Psoas muscle (tissue), 8 donors: Measurements from ENCODE around the gene ABCA2. TPM values are rescaled to one million over a fixed set of nuclear protein-coding genes. Genes with fewer than 3 reads are reported as not detected.
"Not testable (repeated sequence)": the region's sequence is repeated elsewhere in the genome, so short reads cannot be mapped to it uniquely, and the experiment has no call there.

Experiments
- ATAC-seq, 4 donors: fragments of 200-7000 bp; cut with Tn5 transposase; one replicate each; pipeline ENCODE4 v1.9.1; 2020; ENCODE audit warnings: moderate library complexity in 3 of 4, mild to moderate bottlenecking in 2 of 4
- DNase-seq, 2 donors: peaks; one replicate each; pipeline ENCODE4 v3.0.0-alpha.2; 2020
- H3K27ac ChIP-seq: fragments of 200-600 bp; one replicate; pipeline ENCODE4 v1.8.0; 2022
- H3K27me3 ChIP-seq, 3 donors: fragments of 200-600 bp in 1 of 3; one replicate each; pipeline versions ENCODE4 v1.6.1 to v1.8.0; 2013 to 2022; ENCODE audit warnings: low read length in 2 of 3, mild to moderate bottlenecking in 2 of 3, moderate library complexity in 1 of 3; ENCODE audit not compliant: insufficient read depth in 3 of 3
- H3K36me3 ChIP-seq, 2 donors: fragments of 200-600 bp in 1 of 2; one replicate each; pipeline versions ENCODE4 v1.6.1 to v1.8.0; 2013 to 2022; ENCODE audit warnings: low read depth in 1 of 2, mild to moderate bottlenecking in 1 of 2, moderate library complexity in 1 of 2; ENCODE audit not compliant: insufficient read depth in 1 of 2
- H3K4me1 ChIP-seq: fragments of 200-600 bp; one replicate; pipeline ENCODE4 v1.8.0; 2022
- H3K4me3 ChIP-seq: fragments of 200-600 bp; one replicate; pipeline ENCODE4 v1.8.0; 2022; ENCODE audit warnings: mild to moderate bottlenecking
- H3K9me3 ChIP-seq: fragments of 200-600 bp; one replicate; pipeline ENCODE4 v1.8.0; 2022
- WGBS, 3 donors: extraction: QIAGEN DNeasy Blood & Tissue Kit; methylation state at CpG; one replicate each; pipeline versions ENCODE4 v1.1.6 to v1.1.7; 2013; 5-methylcytosine and 5-hydroxymethylcytosine counted together
- intact Hi-C, 2 donors: fragments of 100-400 bp; cut with DNase I; formaldehyde crosslinking; loops; one replicate each; pipeline versions ENCODE4 v1.11.0 to v1.14.2; 2022
- polyA plus RNA-seq, 3 donors: library from polyadenylated mRNA; stranded (reverse); fragments of 200-250 nt; gene quantifications; one replicate each; pipeline ENCODE4 v1.2.3, GENCODE V29; 2013
- total RNA-seq, 4 donors: library from RNA; stranded (reverse); fragmentation: NEBNext Ultra II Directional in 2 of 4; extraction: Animal tissue kit (Norgen Biotek cat#: 25700) in 2 of 4; gene quantifications; one replicate each; pipeline versions ENCODE4 v1.2.1 to v1.2.4, GENCODE V29; 2021 to 2023
- TF ChIP-seq, protein P1 (sequence below): fragments of 200-600 bp; IDR thresholded peaks from one replicate; pipeline ENCODE4 v1.8.0; 2022; ENCODE audit warnings: antibody characterized with exemption
- donor health status: healthy with polysubstance abuse.
- donor health status: DM: no; HTN: no; CAD: no; lungs with moderate emphysema.
- donor health status: Bipolar disorder and iron deficiency.
- donor health status: healthy.
- donor health status: DM: yes; HTN: yes; CAD: no.
- donor health status: DM: no; HTN: no; CAD: no.
- donor health status: DM: no; HTN: no; CAD: no.
- donor health status: DM: yes; HTN: yes; CAD: no.

ABCA2 gene
- total and polyA plus RNA-seq, 7 donors = 6.9 to 23.5 (median 12.2) TPM

- H3K4me3 ChIP-seq, intact Hi-C loops, H3K9me3 ChIP-seq, H3K27ac ChIP-seq, H3K27me3 ChIP-seq, H3K36me3 ChIP-seq, DNase-seq, ATAC-seq, H3K4me1 ChIP-seq: not testable (repeated sequence)
- 36 to 42% (median 38%) methylated on average over 17 of the region's 17 CpGs for WGBS, 3 donors
- TF ChIP-seq, protein P1, sequence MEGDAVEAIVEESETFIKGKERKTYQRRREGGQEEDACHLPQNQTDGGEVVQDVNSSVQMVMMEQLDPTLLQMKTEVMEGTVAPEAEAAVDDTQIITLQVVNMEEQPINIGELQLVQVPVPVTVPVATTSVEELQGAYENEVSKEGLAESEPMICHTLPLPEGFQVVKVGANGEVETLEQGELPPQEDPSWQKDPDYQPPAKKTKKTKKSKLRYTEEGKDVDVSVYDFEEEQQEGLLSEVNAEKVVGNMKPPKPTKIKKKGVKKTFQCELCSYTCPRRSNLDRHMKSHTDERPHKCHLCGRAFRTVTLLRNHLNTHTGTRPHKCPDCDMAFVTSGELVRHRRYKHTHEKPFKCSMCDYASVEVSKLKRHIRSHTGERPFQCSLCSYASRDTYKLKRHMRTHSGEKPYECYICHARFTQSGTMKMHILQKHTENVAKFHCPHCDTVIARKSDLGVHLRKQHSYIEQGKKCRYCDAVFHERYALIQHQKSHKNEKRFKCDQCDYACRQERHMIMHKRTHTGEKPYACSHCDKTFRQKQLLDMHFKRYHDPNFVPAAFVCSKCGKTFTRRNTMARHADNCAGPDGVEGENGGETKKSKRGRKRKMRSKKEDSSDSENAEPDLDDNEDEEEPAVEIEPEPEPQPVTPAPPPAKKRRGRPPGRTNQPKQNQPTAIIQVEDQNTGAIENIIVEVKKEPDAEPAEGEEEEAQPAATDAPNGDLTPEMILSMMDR = peak; percentile 42
Observed at GRCh38 chr9:137004285-137004684, 23.8 kb downstream of the ABCA2 start.

- DNase-seq (no peak), ATAC-seq (no peak)
- H3K27me3 ChIP-seq = no peaks in the 10 kb centered on the region
- H3K4me3 ChIP-seq = no peak overlapping the region
- no peaks in the 10 kb centered on the region for H3K4me1 ChIP-seq
- TF ChIP-seq, protein P1 = no peak
- WGBS, 3 donors = 80 to 86% (median 84%) methylated on average over 10 of the region's 10 CpGs
- no peaks in the 10 kb centered on the region for H3K36me3 ChIP-seq
- intact Hi-C loops = no loop called here
- no peak overlapping the region for H3K27ac ChIP-seq
- no peaks in the 10 kb centered on the region for H3K9me3 ChIP-seq
Observed at GRCh38 chr9:137002646-137003041, 25.4 kb downstream of the ABCA2 start.

DNA sequence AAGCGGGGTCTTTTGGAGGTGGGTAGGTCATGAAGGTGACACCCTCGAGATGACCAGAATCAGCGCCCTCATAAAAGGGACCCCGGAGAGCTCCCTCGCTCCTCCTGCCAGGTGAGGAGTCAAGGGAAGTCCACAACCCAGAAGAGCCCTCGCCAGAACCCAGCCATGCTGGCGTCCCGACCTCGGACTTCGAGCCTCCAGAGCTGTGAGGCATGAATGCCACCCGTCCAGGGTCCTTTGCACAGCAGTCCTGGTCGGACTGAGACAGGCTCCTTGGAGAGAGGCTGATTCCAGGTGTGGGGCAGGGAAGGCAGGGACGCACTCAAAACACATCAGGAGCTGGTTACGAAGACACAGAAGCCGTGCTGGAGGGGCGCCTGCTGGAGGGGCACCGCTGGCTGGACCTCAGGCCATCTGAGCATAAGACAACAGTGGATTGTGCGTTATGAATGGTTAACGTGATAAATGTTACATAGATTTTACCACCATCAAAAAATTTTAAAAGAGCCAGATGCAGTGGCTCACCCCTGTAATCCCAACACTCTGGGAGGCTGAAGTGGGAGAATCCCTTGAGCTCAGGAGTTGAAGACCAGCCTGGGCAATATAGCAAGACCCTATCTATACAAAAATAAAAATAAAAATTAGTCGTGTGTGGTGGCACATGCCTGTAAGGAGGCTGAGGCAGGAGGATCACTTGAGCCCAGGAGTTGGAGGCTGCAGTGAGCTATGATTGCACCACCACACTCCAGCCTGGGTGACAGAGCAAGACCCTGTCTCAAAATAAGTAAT, 26.0 kb downstream of the ABCA2 start:
- no peak for ATAC-seq
- Histone ChIP-seq H3K36me3 (no peaks in the 10 kb centered on the region), H3K27me3 (no peaks in the 10 kb centered on the region), H3K9me3 (no peaks in the 10 kb centered on the region), H3K4me1 (no peaks in the 10 kb centered on the region), H3K4me3 (no peak overlapping the region), H3K27ac (no peak overlapping the region)
- WGBS, 3 donors = 76 to 81% (median 79%) methylated on average over 19 to 20 of the region's 20 CpGs
- DNase-seq = no peak
- intact Hi-C loops = no loop called here
- TF ChIP-seq, protein P1 = no peak

- ATAC-seq = no peak
- TF ChIP-seq, protein P1 = no peak
- 65 to 72% (median 68%) methylated on average over 10 of the region's 10 CpGs for WGBS, 3 donors
- no peaks in the 10 kb centered on the region for H3K9me3 ChIP-seq
- no peak for DNase-seq
- no peaks in the 10 kb centered on the region for H3K4me1 ChIP-seq
- intact Hi-C loops = no loop called here
- no peaks in the 10 kb centered on the region for H3K36me3 ChIP-seq
- H3K4me3 ChIP-seq = no peak overlapping the region
- peaks cover 0 to 14% (median 11%) of the 10 kb centered on the region in 3 donors for H3K27me3 ChIP-seq
- H3K27ac ChIP-seq = no peak overlapping the region
Observed at GRCh38 chr9:137000177-137000930, 27.7 kb downstream of the ABCA2 start.
